SIG-M5 treated with dmso at 0.1 percent for 504 hours (cell line): ENCODE results near the gene HMOX1.
A peak's percentile ranks its signal among the peaks of the same experiment; 100 is the strongest.
"Not testable (repeated sequence)": the region's sequence is repeated elsewhere in the genome, so short reads cannot be mapped to it uniquely, and the experiment has no call there.

Experiments used
- DNase-seq: peaks from one replicate; lab custom pipeline; 2025; ENCODE audit not compliant: unreplicated experiment; lab: John Stamatoyannopoulos, UW

The HMOX1 gene

GRCh38 chr22:35430897-35431322, 50.0 kb downstream of the HMOX1 start:
- DNase-seq, result peak; percentile 35

GRCh38 chr22:35431483-35432227, 50.8 kb downstream of the HMOX1 start:
- no peak for DNase-seq

- no peak for DNase-seq
These were observed 51.5 kb downstream of the HMOX1 start for GRCh38 chr22:35432228-35432905.

DNA sequence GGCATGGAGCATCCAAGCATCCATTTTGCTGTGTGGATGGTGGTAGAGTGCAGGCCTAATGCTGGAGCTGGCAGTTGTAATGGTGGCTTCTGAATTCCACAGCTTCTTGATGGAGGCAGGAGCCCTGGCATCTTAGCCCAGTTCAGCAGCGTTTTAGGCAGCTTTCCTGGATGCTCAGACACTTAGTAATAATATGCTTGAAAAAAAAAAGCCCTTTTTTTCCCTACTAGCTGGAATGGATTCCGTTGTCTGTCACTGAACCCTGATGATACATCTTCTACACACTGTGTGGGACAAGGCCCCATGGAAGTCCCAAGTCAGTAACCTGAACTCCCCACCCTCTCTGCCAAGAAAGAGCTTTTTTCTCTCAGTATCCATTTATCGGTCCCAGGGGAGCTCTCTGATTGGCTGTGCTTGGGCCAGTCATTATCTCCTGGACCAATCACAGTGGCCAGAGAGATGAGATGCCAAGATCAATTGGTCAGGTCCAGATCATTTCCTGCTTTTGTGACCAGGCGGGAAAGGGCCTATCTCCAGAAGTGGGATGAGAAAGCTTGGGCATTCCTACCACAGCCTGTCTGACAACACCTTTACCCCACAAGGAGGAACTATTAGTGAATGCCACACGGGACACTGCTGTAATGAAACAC, 53.3 kb downstream of the HMOX1 start:
- DNase-seq, result no peak

- no peak for DNase-seq
These were observed 54.4 kb downstream of the HMOX1 start for GRCh38 chr22:35435201-35435740.

GRCh38 chr22:35436421-35436820, 55.5 kb downstream of the HMOX1 start:
- no peak for DNase-seq

DNA sequence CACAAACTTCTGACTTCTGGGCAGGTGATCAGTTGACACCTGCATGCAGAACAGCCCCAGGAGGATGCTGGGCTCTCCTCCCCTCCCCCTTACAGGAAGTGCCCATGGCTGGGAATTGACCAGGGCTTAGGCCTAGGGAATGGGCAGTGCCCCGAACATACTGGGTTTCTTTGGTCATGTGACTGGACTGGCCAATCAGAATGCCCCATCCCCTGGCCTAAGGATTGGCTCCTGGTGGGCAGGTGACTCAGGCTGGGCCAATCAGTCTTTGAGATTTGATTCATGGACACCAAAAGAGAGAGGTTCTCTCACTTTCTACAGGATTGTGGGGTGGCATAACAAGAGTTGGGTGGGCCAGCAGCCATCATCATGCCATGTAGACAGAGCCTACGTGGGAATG, 56.2 kb downstream of the HMOX1 start:
- DNase-seq, result no peak

DNA sequence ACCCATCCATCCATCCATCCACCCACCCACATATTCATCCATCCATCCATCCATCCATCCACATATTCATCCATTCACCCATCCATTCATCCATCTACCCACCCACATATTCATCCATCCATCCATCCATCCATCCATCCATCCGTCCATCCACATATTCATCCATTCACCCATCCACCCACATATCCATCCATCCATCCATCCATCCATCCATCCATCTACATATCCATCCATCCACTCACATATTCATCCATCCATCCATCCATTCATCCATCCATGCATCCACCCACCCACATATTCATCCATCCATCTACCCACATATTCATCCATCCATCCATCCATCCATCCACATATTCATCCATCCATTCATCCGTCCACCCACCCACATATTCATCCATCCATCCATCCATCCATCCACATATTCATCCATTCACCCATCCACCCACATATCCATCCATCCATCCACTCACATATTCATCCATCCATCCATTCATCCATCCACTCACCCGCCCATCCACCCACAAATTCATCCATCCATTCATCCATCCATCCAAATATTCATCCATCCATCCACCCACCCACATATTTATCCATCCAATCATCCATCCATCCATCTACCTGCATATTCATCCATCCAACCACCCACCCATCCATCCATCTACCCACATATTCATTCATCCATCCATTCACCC, 57.9 kb downstream of the HMOX1 start:
- not testable (repeated sequence) for DNase-seq

- no peak for DNase-seq
These were observed 58.4 kb downstream of the HMOX1 start for GRCh38 chr22:35439365-35439717.

- DNase-seq, result no peak
These were observed 59.2 kb downstream of the HMOX1 start for GRCh38 chr22:35440129-35440528.

DNA sequence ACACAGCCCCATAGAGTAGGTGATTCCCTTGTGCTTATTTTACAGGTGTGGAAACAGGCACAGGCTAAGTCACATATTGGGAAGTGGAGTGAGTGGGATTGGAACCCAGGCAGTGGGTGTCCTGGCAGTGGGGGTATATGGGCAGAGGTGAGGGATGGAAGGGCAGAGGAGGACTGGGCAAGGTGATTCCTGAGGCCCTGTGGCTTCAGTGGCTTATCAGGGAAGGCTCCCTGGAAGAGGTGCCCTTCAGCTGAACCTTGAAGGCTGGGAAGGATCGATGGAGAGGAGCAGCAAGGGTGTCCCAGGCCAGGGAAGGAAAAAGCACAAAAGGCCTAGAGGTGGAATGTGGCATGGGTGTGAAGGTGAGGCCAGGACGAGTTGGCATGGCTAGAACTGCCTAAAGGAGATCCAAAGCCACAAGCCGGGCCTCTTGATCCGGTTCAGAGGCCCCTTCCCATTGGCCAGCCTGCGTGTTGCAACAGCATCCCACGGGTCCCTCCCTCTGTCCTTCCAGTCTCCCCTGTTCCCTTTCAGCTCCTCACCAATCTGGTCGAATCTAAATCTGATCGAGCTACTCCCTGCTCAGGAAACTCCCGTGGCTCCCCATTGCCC, 60.7 kb downstream of the HMOX1 start:
- DNase-seq, result no peak

DNA sequence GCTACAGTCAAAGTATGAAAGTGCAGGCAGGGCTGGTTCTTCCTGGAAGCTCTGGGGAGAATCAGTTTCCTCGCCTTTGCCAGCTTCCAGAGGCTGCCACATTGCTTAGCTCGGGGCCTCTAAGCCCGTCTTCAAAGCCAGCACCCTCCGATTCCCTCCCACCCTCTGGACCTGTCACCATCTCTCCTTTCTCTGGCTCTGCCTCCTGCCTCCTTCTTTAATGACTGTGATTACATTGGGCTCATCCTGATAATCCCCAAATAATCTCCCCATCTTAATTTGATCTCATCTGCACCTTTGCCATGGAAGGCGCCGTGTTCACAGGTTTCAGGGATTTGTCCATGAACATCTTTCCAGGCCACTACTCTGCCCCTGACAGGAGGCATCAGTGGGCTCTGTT, 61.6 kb downstream of the HMOX1 start:
- DNase-seq, result no peak

- DNase-seq, result no peak
These were observed 62.4 kb downstream of the HMOX1 start for GRCh38 chr22:35443338-35443737.
